CD8-positive, alpha-beta memory T cell (primary cell): Measurements from ENCODE around the gene PGBD5. TPM values are rescaled to one million over a fixed set of nuclear protein-coding genes. Genes with fewer than 3 reads are reported as not detected.

Experiments used
- CTCF ChIA-PET: fragments of 350-600 bp; sonication (Branson Sonifier 250); formaldehyde crosslinking; loops from one replicate; lab custom pipeline; 2021; ENCODE audit warnings: antibody characterized with exemption; lab: Charles Lee
- POLR2A ChIA-PET: fragments of 350-600 bp; sonication (Branson Sonifier 250); formaldehyde crosslinking; loops from one replicate; lab custom pipeline; 2021; ENCODE audit warnings: antibody characterized with exemption; lab: Charles Lee
- DNase-seq, 5 donors: peaks; one replicate each; pipeline versions ENCODE4 v3.0.0 to v3.0.0-alpha.2; 2020 to 2022; ENCODE audit warnings: mixed read lengths in 1 of 5
- H3K27ac ChIP-seq: one replicate; pipeline ENCODE4 v1.7.0; 2013; ENCODE audit warnings: low read depth, mild to moderate bottlenecking, low read length, moderate library complexity
- H3K27me3 ChIP-seq: 2 replicates; pipeline ENCODE4 v1.7.0; 2013; ENCODE audit warnings: low read length, mild to moderate bottlenecking; ENCODE audit not compliant: insufficient read depth, poor library complexity, severe bottlenecking
- H3K36me3 ChIP-seq: 2 replicates; pipeline ENCODE4 v1.7.0; 2013; ENCODE audit warnings: mild to moderate bottlenecking, low read length, moderate library complexity; ENCODE audit not compliant: insufficient read depth
- H3K4me1 ChIP-seq: 2 replicates; pipeline ENCODE4 v1.7.0; 2013; ENCODE audit warnings: mild to moderate bottlenecking, low read length, moderate library complexity; ENCODE audit not compliant: insufficient read depth
- H3K4me3 ChIP-seq: 2 replicates; pipeline ENCODE4 v1.7.0; 2013; ENCODE audit warnings: mild to moderate bottlenecking, low read length
- H3K9me3 ChIP-seq: 2 replicates; pipeline ENCODE4 v1.7.0; 2013; ENCODE audit warnings: mild to moderate bottlenecking, low read length
- H3K27ac Mint-ChIP-seq, 8 donors: one replicate each; pipeline ENCODE4 v1.8.0; 2020 to 2021; ENCODE audit warnings: mixed read lengths in 8 of 8, mild to moderate bottlenecking in 6 of 8, inconsistent platforms in 3 of 8, moderate library complexity in 3 of 8
- H3K27me3 Mint-ChIP-seq, 2 donors: one replicate each; pipeline ENCODE4 v1.8.0; 2020 to 2021; ENCODE audit warnings: mixed read lengths in 2 of 2, mild to moderate bottlenecking in 1 of 2, moderate library complexity in 1 of 2
- H3K36me3 Mint-ChIP-seq, 3 donors: one replicate each; pipeline ENCODE4 v1.8.0; 2020 to 2021; ENCODE audit warnings: mixed read lengths in 3 of 3, inconsistent platforms in 1 of 3, mild to moderate bottlenecking in 1 of 3
- H3K4me1 Mint-ChIP-seq, 3 donors: one replicate each; pipeline ENCODE4 v1.8.0; 2020 to 2021; ENCODE audit warnings: mixed read lengths in 3 of 3, inconsistent platforms in 1 of 3, mild to moderate bottlenecking in 1 of 3
- H3K4me3 Mint-ChIP-seq, 7 donors: one replicate each; pipeline ENCODE4 v1.8.0; 2020 to 2021; ENCODE audit warnings: mixed read lengths in 7 of 7, mild to moderate bottlenecking in 6 of 7, moderate library complexity in 4 of 7, inconsistent platforms in 2 of 7
- H3K9me3 Mint-ChIP-seq, 5 donors: one replicate each; pipeline ENCODE4 v1.8.0; 2020 to 2022; ENCODE audit warnings: mixed read lengths in 5 of 5, mild to moderate bottlenecking in 3 of 5, moderate library complexity in 2 of 5, inconsistent platforms in 1 of 5
- polyA plus RNA-seq: library from polyadenylated mRNA; unstranded; fragments of 300-500 nt; fragmentation: Illumina TruSeq; gene quantifications from one replicate; pipeline ENCODE4 v1.2.3, GENCODE V29; 2021
- total RNA-seq, 2 experiments: library from RNA; stranded (reverse); gene quantifications; one replicate each; pipeline ENCODE4 v1.2.3, GENCODE V29; 2021

Gene PGBD5
- total and polyA plus RNA-seq, 3 experiments from 2014 or later: not detected

GRCh38 chr1:230355128-230355527, 71.0 kb downstream of the PGBD5 start:
- Histone ChIP-seq H3K4me3 (no peak overlapping the region), H3K4me1 (no peaks in the 10 kb centered on the region), H3K27ac (no peak overlapping the region), H3K9me3 (no peaks in the 10 kb centered on the region), H3K36me3 (no peaks in the 10 kb centered on the region), H3K27me3 (no peaks in the 10 kb centered on the region)
- Mint-ChIP-seq H3K9me3 (no peaks in the 10 kb centered on the region), H3K4me3 (no peak overlapping the region), H3K4me1 (no peaks in the 10 kb centered on the region), H3K27ac (no peak overlapping the region), H3K27me3 (peaks cover 5 to 8% of the 10 kb centered on the region in 2 donors), H3K36me3 (no peaks in the 10 kb centered on the region)
- ChIA-PET POLR2A (no interaction called here), CTCF (no interaction called here)
- no peak for DNase-seq

DNA sequence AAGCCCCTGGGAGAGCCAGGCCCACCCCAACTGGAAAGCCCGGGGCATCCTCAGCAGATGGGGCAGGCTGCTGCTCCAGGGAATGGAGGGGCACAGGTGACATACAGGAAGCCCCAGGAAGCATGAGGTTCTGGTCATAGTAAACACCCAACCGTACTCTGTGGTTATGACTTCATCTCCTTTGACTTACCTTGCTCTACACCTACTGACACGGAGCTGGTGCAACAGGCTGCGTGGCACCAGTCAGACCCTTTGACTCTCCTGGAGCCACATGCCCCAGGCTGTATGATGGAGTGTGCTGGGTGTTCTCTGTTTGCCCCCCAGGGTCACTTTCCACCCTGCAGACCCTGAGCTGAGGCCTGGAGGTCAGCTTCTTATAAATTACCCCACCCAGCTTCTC, 72.1 kb downstream of the PGBD5 start:
- no peaks in the 10 kb centered on the region for H3K36me3 ChIP-seq
- H3K27ac Mint-ChIP-seq: no peak overlapping the region
- H3K9me3 Mint-ChIP-seq: no peaks in the 10 kb centered on the region
- no peaks in the 10 kb centered on the region for H3K27me3 ChIP-seq
- CTCF ChIA-PET: no interaction called here
- no peak for DNase-seq
- H3K4me3 ChIP-seq: no peak overlapping the region
- no peak overlapping the region for H3K4me3 Mint-ChIP-seq
- POLR2A ChIA-PET: no interaction called here
- H3K27ac ChIP-seq: no peak overlapping the region
- no peaks in the 10 kb centered on the region for H3K9me3 ChIP-seq
- no peaks in the 10 kb centered on the region for H3K4me1 ChIP-seq
- peaks cover 5 to 16% of the 10 kb centered on the region in 2 donors for H3K27me3 Mint-ChIP-seq
- H3K36me3 Mint-ChIP-seq: no peaks in the 10 kb centered on the region
- no peaks in the 10 kb centered on the region for H3K4me1 Mint-ChIP-seq

- CTCF ChIA-PET: interaction anchor here (0.6 kb wide), 1 partner anchor 427 kb away, joined by 3 read pairs; no protein-coding TSS in a partner anchor
- H3K27me3 ChIP-seq: no peaks in the 10 kb centered on the region
These were observed 73.6 kb downstream of the PGBD5 start for GRCh38 chr1:230352537-230352936.

GRCh38 chr1:230351983-230352382, 74.1 kb downstream of the PGBD5 start:
- Histone ChIP-seq H3K4me3 (no peak overlapping the region), H3K9me3 (no peaks in the 10 kb centered on the region)

More at GRCh38 chr1:230352537-230352936, 73.6 kb downstream of the PGBD5 start:
- DNase-seq: no peak
- Histone ChIP-seq H3K4me3 (no peak overlapping the region), H3K4me1 (no peaks in the 10 kb centered on the region), H3K36me3 (no peaks in the 10 kb centered on the region), H3K27ac (no peak overlapping the region), H3K9me3 (no peaks in the 10 kb centered on the region)
- Mint-ChIP-seq H3K4me1 (no peaks in the 10 kb centered on the region), H3K27me3 (peaks cover 5 to 23% of the 10 kb centered on the region in 2 donors), H3K4me3 (no peak overlapping the region), H3K36me3 (no peaks in the 10 kb centered on the region), H3K9me3 (no peaks in the 10 kb centered on the region), H3K27ac (no peak overlapping the region)
- POLR2A ChIA-PET: no interaction called here

DNA sequence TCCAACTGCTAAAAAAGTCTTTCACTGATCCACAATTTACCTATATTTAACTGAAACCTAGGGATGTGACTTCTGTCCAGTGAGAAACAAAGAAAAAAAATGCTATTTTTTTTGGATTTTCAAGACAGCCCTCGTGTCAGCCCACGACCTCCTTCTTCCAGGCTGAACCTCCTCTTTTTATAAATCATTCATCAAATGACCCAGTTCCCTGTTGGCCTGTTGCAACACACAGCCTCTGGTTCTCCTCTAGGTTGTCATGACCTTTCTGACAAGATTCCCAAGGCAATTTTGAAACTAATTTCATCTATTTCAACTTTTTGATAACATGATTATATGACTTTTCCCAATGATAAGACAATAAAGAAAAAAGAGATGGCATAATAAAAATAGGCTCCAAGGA, 74.6 kb downstream of the PGBD5 start:
- POLR2A ChIA-PET: no interaction called here
- Histone ChIP-seq H3K27me3 (no peaks in the 10 kb centered on the region), H3K4me1 (no peaks in the 10 kb centered on the region), H3K36me3 (no peaks in the 10 kb centered on the region), H3K4me3 (no peak overlapping the region), H3K27ac (no peak overlapping the region), H3K9me3 (no peaks in the 10 kb centered on the region)
- Mint-ChIP-seq H3K27me3 (peaks cover 0 to 29% of the 10 kb centered on the region in 2 donors), H3K9me3 (no peaks in the 10 kb centered on the region), H3K4me1 (no peaks in the 10 kb centered on the region), H3K36me3 (no peaks in the 10 kb centered on the region), H3K27ac (no peak overlapping the region), H3K4me3 (no peak overlapping the region)
- CTCF ChIA-PET: no interaction called here
- no peak for DNase-seq

More at GRCh38 chr1:230351983-230352382, 74.1 kb downstream of the PGBD5 start:
- no peaks in the 10 kb centered on the region for H3K9me3 Mint-ChIP-seq
- H3K4me3 Mint-ChIP-seq: no peak overlapping the region
- CTCF ChIA-PET: no interaction called here
- H3K27ac Mint-ChIP-seq: no peak overlapping the region
- Histone ChIP-seq H3K27me3 (no peaks in the 10 kb centered on the region), H3K36me3 (no peaks in the 10 kb centered on the region), H3K4me1 (no peaks in the 10 kb centered on the region), H3K27ac (no peak overlapping the region)
- no peaks in the 10 kb centered on the region for H3K4me1 Mint-ChIP-seq
- no peaks in the 10 kb centered on the region for H3K36me3 Mint-ChIP-seq
- H3K27me3 Mint-ChIP-seq: peaks cover 3 to 26% of the 10 kb centered on the region in 2 donors
- POLR2A ChIA-PET: no interaction called here
- DNase-seq: no peak

DNA sequence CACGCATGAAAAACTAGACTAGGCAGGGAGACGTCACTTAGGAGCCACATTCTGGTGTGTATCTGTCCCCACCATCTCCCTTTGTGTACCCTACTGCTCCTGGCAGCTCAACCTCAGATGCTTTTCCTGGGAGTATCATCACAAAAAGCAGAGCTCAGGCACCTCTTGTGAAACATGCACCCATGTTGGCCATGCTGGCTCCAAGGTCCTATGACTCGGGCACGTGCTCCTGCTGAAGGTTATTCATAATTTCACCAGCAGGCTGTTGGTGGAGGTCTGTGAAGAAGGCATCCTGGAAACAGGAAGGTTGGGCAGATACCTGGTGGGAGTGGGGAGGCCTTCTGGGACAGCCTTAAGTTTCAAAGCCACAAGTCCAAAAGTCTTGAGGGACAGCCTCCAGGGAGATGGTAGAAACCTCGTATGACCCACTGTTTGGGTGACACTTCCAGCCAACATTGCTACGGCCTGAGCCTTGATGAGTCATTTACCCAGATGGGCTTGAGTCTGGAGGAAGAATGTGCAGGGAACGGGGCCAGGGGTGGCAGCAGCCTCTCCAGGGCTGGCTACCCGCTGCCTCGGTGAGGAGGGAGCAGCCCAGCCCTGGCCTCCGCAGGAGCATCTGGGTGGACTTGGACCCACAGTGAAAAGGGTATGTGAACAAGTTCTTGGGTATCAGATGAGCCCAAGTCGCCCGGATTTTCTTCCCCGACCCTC, 75.8 kb downstream of the PGBD5 start:
- Histone ChIP-seq H3K9me3 (no peaks in the 10 kb centered on the region), H3K36me3 (no peaks in the 10 kb centered on the region), H3K27me3 (no peaks in the 10 kb centered on the region), H3K4me3 (no peak overlapping the region), H3K4me1 (no peaks in the 10 kb centered on the region), H3K27ac (no peak overlapping the region)
- Mint-ChIP-seq H3K4me1 (no peaks in the 10 kb centered on the region), H3K4me3 (no peak overlapping the region), H3K27me3 (peaks cover 0 to 29% of the 10 kb centered on the region in 2 donors), H3K9me3 (no peaks in the 10 kb centered on the region), H3K36me3 (no peaks in the 10 kb centered on the region), H3K27ac (no peak overlapping the region)
- POLR2A ChIA-PET: no interaction called here
- DNase-seq: no peak
- CTCF ChIA-PET: no interaction called here

DNA sequence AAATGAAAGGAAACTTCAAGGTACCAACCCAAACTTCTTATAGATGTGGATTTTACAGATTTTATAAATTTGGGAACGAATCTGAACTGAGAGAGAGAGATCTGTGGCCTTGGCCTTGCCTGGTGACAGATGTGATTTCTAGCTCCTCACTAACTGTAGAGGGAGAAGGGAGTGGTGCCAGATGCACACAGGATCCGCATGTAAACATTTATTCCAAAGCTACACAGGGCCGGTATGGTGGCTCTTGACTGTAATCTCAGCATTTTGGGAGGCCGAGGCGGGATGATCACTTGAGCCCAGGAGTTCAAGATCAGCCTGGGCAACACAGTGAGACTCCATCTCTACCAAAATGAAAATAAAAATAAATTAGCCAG, 77.1 kb downstream of the PGBD5 start:
- Histone ChIP-seq H3K27ac (no peak overlapping the region), H3K9me3 (no peaks in the 10 kb centered on the region), H3K4me3 (no peak overlapping the region), H3K36me3 (no peaks in the 10 kb centered on the region), H3K27me3 (no peaks in the 10 kb centered on the region), H3K4me1 (no peaks in the 10 kb centered on the region)
- Mint-ChIP-seq H3K27ac (no peak overlapping the region), H3K4me3 (no peak overlapping the region), H3K9me3 (no peaks in the 10 kb centered on the region), H3K4me1 (no peaks in the 10 kb centered on the region), H3K36me3 (no peaks in the 10 kb centered on the region), H3K27me3 (peaks cover 0 to 34% of the 10 kb centered on the region in 2 donors)
- POLR2A ChIA-PET: no interaction called here
- CTCF ChIA-PET: no interaction called here
- no peak for DNase-seq

DNA sequence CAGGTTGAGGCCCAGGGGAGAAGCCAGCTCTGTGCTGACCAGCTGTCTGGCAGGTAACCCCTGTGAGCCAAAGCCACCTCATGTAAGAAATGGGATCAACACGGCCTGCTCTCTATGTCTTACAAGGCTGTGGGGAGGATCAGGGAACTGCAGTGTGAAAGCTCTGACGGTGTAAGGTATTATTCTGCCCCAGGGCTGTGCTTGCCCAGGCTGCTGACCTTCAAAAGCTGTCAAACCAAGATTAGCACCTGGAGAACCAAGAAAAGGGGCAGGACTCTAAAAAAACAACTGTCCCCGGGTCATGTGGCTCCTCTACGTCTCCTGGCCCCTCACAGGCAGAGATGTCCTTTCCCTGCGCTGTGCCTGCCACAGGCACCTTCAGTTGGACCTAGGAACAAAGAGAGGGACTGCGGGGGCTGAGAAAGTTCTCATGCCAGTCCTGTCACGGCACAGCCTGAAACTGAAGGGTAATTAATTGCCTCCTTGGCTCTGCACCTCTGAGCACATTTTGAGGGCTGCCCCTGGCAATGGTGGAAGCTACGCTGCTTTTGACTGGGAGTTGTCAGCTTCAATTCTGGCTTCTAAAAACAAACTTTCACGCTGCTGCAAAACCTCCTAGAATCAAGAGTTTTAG, 77.6 kb downstream of the PGBD5 start:
- Histone ChIP-seq H3K27me3 (no peaks in the 10 kb centered on the region), H3K4me1 (no peaks in the 10 kb centered on the region), H3K36me3 (no peaks in the 10 kb centered on the region), H3K27ac (no peak overlapping the region), H3K4me3 (no peak overlapping the region), H3K9me3 (no peaks in the 10 kb centered on the region)
- peak overlapping the region in 1 of 8 donors; percentile 65 for H3K27ac Mint-ChIP-seq
- DNase-seq: no peak
- H3K36me3 Mint-ChIP-seq: no peaks in the 10 kb centered on the region
- ChIA-PET CTCF (no interaction called here), POLR2A (no interaction called here)
- H3K4me3 Mint-ChIP-seq: no peak overlapping the region
- no peaks in the 10 kb centered on the region for H3K9me3 Mint-ChIP-seq
- peaks cover 0 to 37% of the 10 kb centered on the region in 2 donors for H3K27me3 Mint-ChIP-seq
- H3K4me1 Mint-ChIP-seq: no peaks in the 10 kb centered on the region
